ENCODE measurements around the gene TEK. TPM values are rescaled to one million over a fixed set of nuclear protein-coding genes. Genes with fewer than 3 reads are reported as not detected.

The TEK gene
- total and polyA plus RNA-seq, 2 donors (not counting 1 experiment from before 2014, with no cell fraction given): not detected

DNA sequence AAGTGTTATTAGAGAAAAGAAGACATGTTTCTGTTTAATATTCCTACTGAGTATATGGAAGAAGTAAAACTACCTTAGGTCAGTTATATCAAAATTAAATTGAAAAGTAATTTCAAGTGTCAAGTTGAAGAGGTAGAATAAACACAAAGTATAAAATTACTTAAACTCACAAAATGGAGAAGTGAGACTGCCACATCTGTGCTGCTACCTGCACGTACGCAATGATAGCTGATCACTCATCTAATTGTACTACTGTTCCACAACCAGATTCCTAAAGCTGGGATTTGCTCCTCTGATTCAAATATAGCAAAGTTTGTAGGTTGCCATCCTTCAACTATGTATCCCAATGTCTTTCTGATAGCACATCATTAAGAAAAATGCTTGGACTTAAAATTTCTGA lies 163.1 kb downstream of the TEK start:
- no peaks in the 10 kb centered on the region for H3K9me3 Mint-ChIP-seq (ENCODE audit: insufficient read depth)
- H3K36me3 ChIP-seq (replicated peaks in 1 of 2; ENCODE audit: control extremely low read depth in 1 of 2, control insufficient read depth in 1 of 2, extremely low read depth in 1 of 2, insufficient read depth in 2 of 2, low read length in 1 of 2): no peaks in the 10 kb centered on the region
- no peaks in the 10 kb centered on the region for H3K79me2 ChIP-seq (ENCODE audit: control insufficient read depth, insufficient read depth, low read length)
- no peaks in the 10 kb centered on the region for H3K27me3 Mint-ChIP-seq
- no peak overlapping the region for H3K4me3 Mint-ChIP-seq
- POLR2A ChIA-PET: no interaction called here
- H3K27me3 ChIP-seq (replicated peaks in 1 of 4; ENCODE audit: control extremely low read depth in 1 of 4, control insufficient read depth in 3 of 4, insufficient read depth in 4 of 4, low read length in 3 of 4): no peaks in the 10 kb centered on the region
- H3K4me2 ChIP-seq (replicated peaks; ENCODE audit: low read depth, low read length, poor library complexity, severe bottlenecking): no peak overlapping the region
- TF ChIP-seq, protein P1, sequence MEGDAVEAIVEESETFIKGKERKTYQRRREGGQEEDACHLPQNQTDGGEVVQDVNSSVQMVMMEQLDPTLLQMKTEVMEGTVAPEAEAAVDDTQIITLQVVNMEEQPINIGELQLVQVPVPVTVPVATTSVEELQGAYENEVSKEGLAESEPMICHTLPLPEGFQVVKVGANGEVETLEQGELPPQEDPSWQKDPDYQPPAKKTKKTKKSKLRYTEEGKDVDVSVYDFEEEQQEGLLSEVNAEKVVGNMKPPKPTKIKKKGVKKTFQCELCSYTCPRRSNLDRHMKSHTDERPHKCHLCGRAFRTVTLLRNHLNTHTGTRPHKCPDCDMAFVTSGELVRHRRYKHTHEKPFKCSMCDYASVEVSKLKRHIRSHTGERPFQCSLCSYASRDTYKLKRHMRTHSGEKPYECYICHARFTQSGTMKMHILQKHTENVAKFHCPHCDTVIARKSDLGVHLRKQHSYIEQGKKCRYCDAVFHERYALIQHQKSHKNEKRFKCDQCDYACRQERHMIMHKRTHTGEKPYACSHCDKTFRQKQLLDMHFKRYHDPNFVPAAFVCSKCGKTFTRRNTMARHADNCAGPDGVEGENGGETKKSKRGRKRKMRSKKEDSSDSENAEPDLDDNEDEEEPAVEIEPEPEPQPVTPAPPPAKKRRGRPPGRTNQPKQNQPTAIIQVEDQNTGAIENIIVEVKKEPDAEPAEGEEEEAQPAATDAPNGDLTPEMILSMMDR (IDR thresholded peaks at IDR 0.05): no peak
- no peak for TF ChIP-seq EZH2 (IDR thresholded peaks at IDR 0.05; ENCODE audit: borderline replicate concordance, insufficient read depth, low read depth, low read length, poor library complexity, severe bottlenecking)
- H3K4me1 Mint-ChIP-seq: peaks cover 4% of the 10 kb centered on the region
- no peak overlapping the region for H3K27ac Mint-ChIP-seq
- intact Hi-C loops (cut with micrococcal nuclease): no loop called here
- CTCF ChIA-PET: no interaction called here
- no peak overlapping the region for H3K27ac ChIP-seq (ENCODE audit: low read length in 2 of 2)
- H3K9ac ChIP-seq (ENCODE audit: low read length): no peak overlapping the region
- DNase-seq: no peak
- H3K4me1 ChIP-seq (ENCODE audit: control insufficient read depth in 2 of 2, insufficient read depth in 2 of 2, low read length in 2 of 2): no peaks in the 10 kb centered on the region
- no peak overlapping the region for H3K4me3 ChIP-seq (ENCODE audit: control extremely low read depth in 1 of 5, extremely low read depth in 1 of 5, insufficient read depth in 1 of 5, low read depth in 2 of 5, low read length in 4 of 5)
- no peaks in the 10 kb centered on the region for H4K20me1 ChIP-seq (ENCODE audit: control insufficient read depth, insufficient read depth, low read length, poor library complexity, severe bottlenecking)
- no peak for ATAC-seq (ENCODE audit: low read depth)
- WGBS (ENCODE audit: insufficient coverage): 80% methylated on average over 1 of the region's 2 CpGs
- no peak overlapping the region for H2AFZ ChIP-seq (ENCODE audit: insufficient read depth, low read depth, low read length, poor library complexity, severe bottlenecking)
- H3K9me3 ChIP-seq (ENCODE audit: control extremely low read depth in 1 of 3, control insufficient read depth in 2 of 3, insufficient read depth in 1 of 3, low read length in 2 of 3): no peaks in the 10 kb centered on the region

DNA sequence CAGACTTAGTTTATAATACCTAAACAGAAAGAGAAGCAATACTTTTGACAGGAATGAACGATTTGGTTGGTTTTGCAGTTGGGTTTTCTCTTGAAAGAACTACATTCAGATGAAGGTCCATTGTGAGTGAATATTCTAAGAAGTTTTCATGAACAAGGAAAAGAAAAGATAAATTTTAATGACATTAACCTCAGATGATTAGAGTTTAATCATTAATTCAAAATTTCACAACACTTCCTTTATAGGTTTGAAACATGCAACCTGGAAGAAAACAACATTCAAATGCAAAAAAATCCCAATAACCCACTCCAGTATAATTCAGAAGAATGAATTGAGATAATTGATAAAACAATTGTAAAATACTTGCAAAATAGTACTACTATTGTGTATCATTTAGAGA lies 164.2 kb downstream of the TEK start:
- CTCF ChIA-PET: no interaction called here
- ATAC-seq (ENCODE audit: low read depth): no peak

More for the DNA sequence above, 164.2 kb downstream of the TEK start:
- peaks cover 4% of the 10 kb centered on the region for H3K4me1 Mint-ChIP-seq
- H3K27me3 ChIP-seq (replicated peaks in 1 of 4; ENCODE audit: control extremely low read depth in 1 of 4, control insufficient read depth in 3 of 4, insufficient read depth in 4 of 4, low read length in 3 of 4): no peaks in the 10 kb centered on the region
- intact Hi-C loops (cut with micrococcal nuclease): no loop called here
- H3K4me3 ChIP-seq (ENCODE audit: control extremely low read depth in 1 of 5, extremely low read depth in 1 of 5, insufficient read depth in 1 of 5, low read depth in 2 of 5, low read length in 4 of 5): no peak overlapping the region
- no peaks in the 10 kb centered on the region for H3K4me1 ChIP-seq (ENCODE audit: control insufficient read depth in 2 of 2, insufficient read depth in 2 of 2, low read length in 2 of 2)
- H3K79me2 ChIP-seq (ENCODE audit: control insufficient read depth, insufficient read depth, low read length): no peaks in the 10 kb centered on the region
- no peaks in the 10 kb centered on the region for H3K9me3 ChIP-seq (ENCODE audit: control extremely low read depth in 1 of 3, control insufficient read depth in 2 of 3, insufficient read depth in 1 of 3, low read length in 2 of 3)
- WGBS (ENCODE audit: insufficient coverage): no CpG with 5 or more reads among the region's 1 CpG
- no peak overlapping the region for H3K27ac ChIP-seq (ENCODE audit: low read length in 2 of 2)
- no peaks in the 10 kb centered on the region for H3K36me3 ChIP-seq (replicated peaks in 1 of 2; ENCODE audit: control extremely low read depth in 1 of 2, control insufficient read depth in 1 of 2, extremely low read depth in 1 of 2, insufficient read depth in 2 of 2, low read length in 1 of 2)
- H3K27me3 Mint-ChIP-seq: no peaks in the 10 kb centered on the region
- no peak for DNase-seq
- no peak overlapping the region for H3K4me2 ChIP-seq (replicated peaks; ENCODE audit: low read depth, low read length, poor library complexity, severe bottlenecking)
- H3K4me3 Mint-ChIP-seq: no peak overlapping the region
- POLR2A ChIA-PET: no interaction called here
- no peak overlapping the region for H2AFZ ChIP-seq (ENCODE audit: insufficient read depth, low read depth, low read length, poor library complexity, severe bottlenecking)
- TF ChIP-seq, protein P1 (IDR thresholded peaks at IDR 0.05): no peak
- no peak for TF ChIP-seq EZH2 (IDR thresholded peaks at IDR 0.05; ENCODE audit: borderline replicate concordance, insufficient read depth, low read depth, low read length, poor library complexity, severe bottlenecking)
- no peaks in the 10 kb centered on the region for H4K20me1 ChIP-seq (ENCODE audit: control insufficient read depth, insufficient read depth, low read length, poor library complexity, severe bottlenecking)
- H3K9me3 Mint-ChIP-seq (ENCODE audit: insufficient read depth): no peaks in the 10 kb centered on the region
- H3K27ac Mint-ChIP-seq: no peak overlapping the region
- H3K9ac ChIP-seq (ENCODE audit: low read length): no peak overlapping the region
